Caki2 (cell line): ENCODE data around the gene MAP2K7. TPM values are rescaled to one million over a fixed set of nuclear protein-coding genes. Genes with fewer than 3 reads are reported as not detected.
"Not testable (repeated sequence)": the region's sequence is repeated elsewhere in the genome, so short reads cannot be mapped to it uniquely, and the experiment has no call there.

Experiments used
- DNase-seq: peaks from one replicate; pipeline ENCODE4 v3.0.0-alpha.2; 2015; ENCODE audit warnings: low read depth
- in situ Hi-C: cut with HindIII; loops from 2 replicates; pipeline ENCODE4 v1.10.0; 2016; ENCODE audit warnings: low sequenced_read_pairs, low pct_unique_long_range_greater_than_20kb, mixed read lengths
- total RNA-seq: library from RNA; depleted of rRNA; stranded (reverse); fragments of >200 nt; shearing (Covaris generic); gene quantifications from 2 replicates; pipeline ENCODE4 v1.2.3, GENCODE V29; 2014; ENCODE audit warnings: low replicate concordance

The MAP2K7 gene
- total RNA-seq, 1 experiment from 2014 or later, result 8.6 TPM

GRCh38 chr19:7924241-7924640, 20.6 kb downstream of the MAP2K7 start:
- in situ Hi-C loops, result no loop called here
- no peak for DNase-seq

- no peak for DNase-seq
- in situ Hi-C loops, result no loop called here
These were observed 21.0 kb downstream of the MAP2K7 start for GRCh38 chr19:7924651-7925170.

GRCh38 chr19:7925171-7925851, 21.6 kb downstream of the MAP2K7 start:
- peak; percentile 59 for DNase-seq
- in situ Hi-C loops, result no loop called here

GRCh38 chr19:7926021-7926726, 22.5 kb downstream of the MAP2K7 start, which contains the start of gene CTXN1:
TSS of gene CTXN1 (minus strand) at chr19:7926135. CDS start at chr19:7925538, 597 bp downstream.
- no peak for DNase-seq
- in situ Hi-C loops, result no loop called here

GRCh38 chr19:7926727-7927604, 23.3 kb downstream of the MAP2K7 start:
- in situ Hi-C loops, result no loop called here
- DNase-seq, result no peak

GRCh38 chr19:7927605-7928333, 24.1 kb downstream of the MAP2K7 start:
- in situ Hi-C loops, result no loop called here
- DNase-seq, result no peak

- in situ Hi-C loops, result no loop called here
- DNase-seq, result no peak
These were observed 24.6 kb downstream of the MAP2K7 start for GRCh38 chr19:7928334-7928706.

GRCh38 chr19:7928741-7929701, 25.3 kb downstream of the MAP2K7 start:
- DNase-seq, result peak; percentile 63

GRCh38 chr19:7930030-7930429, 26.4 kb downstream of the MAP2K7 start:
- in situ Hi-C loops, DNase-seq: not testable (repeated sequence)

More at GRCh38 chr19:7928741-7929701, 25.3 kb downstream of the MAP2K7 start:
- in situ Hi-C loops, result no loop called here

GRCh38 chr19:7930765-7931164, 27.1 kb downstream of the MAP2K7 start:
- in situ Hi-C loops, result no loop called here
- no peak for DNase-seq

GRCh38 chr19:7931221-7932061, 27.8 kb downstream of the MAP2K7 start:
- in situ Hi-C loops, result no loop called here

GRCh38 chr19:7932276-7932929, 28.7 kb downstream of the MAP2K7 start:
- in situ Hi-C loops, result no loop called here
- no peak for DNase-seq

More at GRCh38 chr19:7931221-7932061, 27.8 kb downstream of the MAP2K7 start:
- DNase-seq, result no peak

GRCh38 chr19:7932930-7933300, 29.2 kb downstream of the MAP2K7 start:
- in situ Hi-C loops, result no loop called here
- DNase-seq, result no peak

- DNase-seq, result no peak
- in situ Hi-C loops, result no loop called here
These were observed 29.7 kb downstream of the MAP2K7 start for GRCh38 chr19:7933411-7933810.

GRCh38 chr19:7933828-7934725, 30.4 kb downstream of the MAP2K7 start:
- in situ Hi-C loops, result no loop called here

More at GRCh38 chr19:7933828-7934725, 30.4 kb downstream of the MAP2K7 start:
- no peak for DNase-seq
